Chondrocyte (in vitro differentiated cells): ENCODE results near the gene GUCA2A. TPM values are rescaled to one million over a fixed set of nuclear protein-coding genes. Genes with fewer than 3 reads are reported as not detected.

Experiments
- DNase-seq: peaks from one replicate; pipeline ENCODE4 v3.0.0; 2021; ENCODE audit warnings: mixed read lengths, low spot score
- H3K27ac Mint-ChIP-seq: one replicate; pipeline ENCODE4 v1.8.0; 2021; ENCODE audit warnings: mild to moderate bottlenecking, moderate library complexity, mixed read lengths; ENCODE audit not compliant: unreplicated experiment
- H3K27me3 Mint-ChIP-seq: 2 replicates; pipeline ENCODE4 v1.8.0; 2021; ENCODE audit warnings: low read depth, mixed read lengths
- H3K36me3 Mint-ChIP-seq: 2 replicates; pipeline ENCODE4 v1.8.0; 2021; ENCODE audit warnings: low read depth, mixed read lengths
- H3K4me1 Mint-ChIP-seq: 2 replicates; pipeline ENCODE4 v1.8.0; 2021; ENCODE audit warnings: low read depth, mild to moderate bottlenecking, mixed read lengths
- H3K4me3 Mint-ChIP-seq: one replicate; pipeline ENCODE4 v1.8.0; 2021; ENCODE audit warnings: mild to moderate bottlenecking, moderate library complexity, mixed read lengths; ENCODE audit not compliant: unreplicated experiment
- H3K9me3 Mint-ChIP-seq: 2 replicates; pipeline ENCODE4 v1.8.0; 2021; ENCODE audit warnings: low read depth, mixed read lengths
- CTCF ChIP-seq: fragments of 200-600 bp; sonication (generic); IDR thresholded peaks from 2 replicates; pipeline ENCODE4 v1.5.0; 2021; ENCODE audit warnings: antibody characterized with exemption, mild to moderate bottlenecking, moderate library complexity
- total RNA-seq: library from RNA; stranded (reverse); gene quantifications from 3 replicates; pipeline ENCODE4 v1.2.1, GENCODE V29; 2021

The GUCA2A gene
- total RNA-seq, 1 donor from 2014 or later: not detected

- Mint-ChIP-seq H3K27ac (no peak overlapping the region), H3K9me3 (peaks cover 8% of the 10 kb centered on the region)
These were observed 39.0 kb downstream of the GUCA2A start for GRCh38 chr1:42125552-42125951.

GRCh38 chr1:42122408-42122807, 42.1 kb downstream of the GUCA2A start:
- no peaks in the 10 kb centered on the region for H3K36me3 Mint-ChIP-seq
- no peak for DNase-seq
- peaks cover 24% of the 10 kb centered on the region for H3K27me3 Mint-ChIP-seq
- no peaks in the 10 kb centered on the region for H3K4me1 Mint-ChIP-seq
- no peak overlapping the region for H3K27ac Mint-ChIP-seq
- no peak for TF ChIP-seq CTCF
- no peak overlapping the region for H3K4me3 Mint-ChIP-seq
- H3K9me3 Mint-ChIP-seq: peaks cover 8% of the 10 kb centered on the region

More at GRCh38 chr1:42125552-42125951, 39.0 kb downstream of the GUCA2A start:
- peaks cover 31% of the 10 kb centered on the region for H3K27me3 Mint-ChIP-seq
- no peak for DNase-seq
- H3K4me3 Mint-ChIP-seq: no peak overlapping the region
- TF ChIP-seq CTCF: no peak
- H3K4me1 Mint-ChIP-seq: no peaks in the 10 kb centered on the region
- H3K36me3 Mint-ChIP-seq: no peaks in the 10 kb centered on the region

GRCh38 chr1:42118125-42118524, 46.4 kb downstream of the GUCA2A start:
- no peak overlapping the region for H3K27ac Mint-ChIP-seq
- peaks cover 30% of the 10 kb centered on the region for H3K27me3 Mint-ChIP-seq
- no peak overlapping the region for H3K4me3 Mint-ChIP-seq
- H3K4me1 Mint-ChIP-seq: peaks cover 4% of the 10 kb centered on the region
- no peaks in the 10 kb centered on the region for H3K36me3 Mint-ChIP-seq
- no peak for DNase-seq
- peaks cover 8% of the 10 kb centered on the region for H3K9me3 Mint-ChIP-seq
- TF ChIP-seq CTCF: no peak

GRCh38 chr1:42117214-42117613, 47.3 kb downstream of the GUCA2A start:
- peaks cover 4% of the 10 kb centered on the region for H3K4me1 Mint-ChIP-seq
- no peak for DNase-seq

GRCh38 chr1:42114229-42114628, 50.3 kb downstream of the GUCA2A start:
- no peak overlapping the region for H3K27ac Mint-ChIP-seq

More at GRCh38 chr1:42117214-42117613, 47.3 kb downstream of the GUCA2A start:
- no peak overlapping the region for H3K4me3 Mint-ChIP-seq
- H3K9me3 Mint-ChIP-seq: peaks cover 5% of the 10 kb centered on the region
- no peak for TF ChIP-seq CTCF
- peaks cover 34% of the 10 kb centered on the region for H3K27me3 Mint-ChIP-seq
- no peak overlapping the region for H3K27ac Mint-ChIP-seq
- H3K36me3 Mint-ChIP-seq: no peaks in the 10 kb centered on the region

More at GRCh38 chr1:42114229-42114628, 50.3 kb downstream of the GUCA2A start:
- H3K4me3 Mint-ChIP-seq: no peak overlapping the region
- no peak for DNase-seq
- TF ChIP-seq CTCF: no peak
- no peaks in the 10 kb centered on the region for H3K36me3 Mint-ChIP-seq
- peaks cover 31% of the 10 kb centered on the region for H3K27me3 Mint-ChIP-seq
- H3K9me3 Mint-ChIP-seq: peaks cover 3% of the 10 kb centered on the region
- peaks cover 4% of the 10 kb centered on the region for H3K4me1 Mint-ChIP-seq

Other genes with a start within 250 kb of the GUCA2A start
- gene HIVEP3, start 245.8 kb downstream of the GUCA2A start, total RNA-seq: 3.6 to 5.6 TPM (median 4.5 TPM) in 3 replicates
- not detected in 3 replicates for gene GUCA2B, start 11.3 kb downstream of the GUCA2A start, total RNA-seq
- 26.3 to 30.9 TPM (median 29.2 TPM) in 3 replicates for gene FOXJ3, start 170.5 kb upstream of the GUCA2A start, total RNA-seq
- gene RIMKLA, start 216.0 kb upstream of the GUCA2A start, total RNA-seq: 0.18 to 0.27 TPM in 2 of 3 replicates, not detected in the other